Neural cell (in vitro differentiated cells): Measurements from ENCODE around the gene TXLNG. TPM values are rescaled to one million over a fixed set of nuclear protein-coding genes. Genes with fewer than 3 reads are reported as not detected.

Experiments
- H2AFZ ChIP-seq: fragments of 200-600, 300-800 bp; sonication (generic), shearing (Covaris generic); 2 replicates; pipeline ENCODE4 v1.6.0; 2014; ENCODE audit warnings: low read depth, mild to moderate bottlenecking, antibody characterized with exemption, low read length, moderate library complexity
- H3F3A ChIP-seq: fragments of 200-600 bp; shearing (Covaris generic); 2 replicates; pipeline ENCODE4 v1.6.1; 2016; ENCODE audit warnings: mild to moderate bottlenecking, moderate library complexity, mixed read lengths, antibody characterized with exemption, low read length; ENCODE audit not compliant: insufficient read depth, poor library complexity, severe bottlenecking
- H3K27ac ChIP-seq: fragments of 200-600, 300-800 bp; sonication (generic), shearing (Covaris generic); 2 replicates; pipeline ENCODE4 v1.5.1; 2014; ENCODE audit warnings: mild to moderate bottlenecking, low read length, moderate library complexity
- H3K27me3 ChIP-seq: fragments of 300-800, 200-600 bp; sonication (generic), shearing (Covaris generic); 2 replicates; pipeline ENCODE4 v1.6.0; 2014; ENCODE audit warnings: mild to moderate bottlenecking, low read depth, low read length, moderate library complexity; ENCODE audit not compliant: insufficient read depth
- H3K36me3 ChIP-seq: fragments of 300-800, 200-600 bp; sonication (generic), shearing (Covaris generic); 2 replicates; pipeline ENCODE4 v1.5.1; 2014; ENCODE audit warnings: mild to moderate bottlenecking, antibody characterized with exemption, low read length, moderate library complexity; ENCODE audit not compliant: insufficient read depth
- H3K4me2 ChIP-seq: fragments of 300-800, 200-600 bp; sonication (generic), shearing (Covaris generic); 2 replicates; pipeline ENCODE4 v1.6.0; 2014; ENCODE audit warnings: mild to moderate bottlenecking, low read length
- H3K4me3 ChIP-seq: fragments of 300-800, 200-600 bp; sonication (generic), shearing (Covaris generic); 2 replicates; pipeline ENCODE4 v1.5.1; 2014; ENCODE audit warnings: mild to moderate bottlenecking, low read length, moderate library complexity
- H3K79me2 ChIP-seq: fragments of 200-600 bp; shearing (Covaris generic); replicated peaks from 2 replicates; pipeline ENCODE4 v1.6.0; 2014; ENCODE audit warnings: mild to moderate bottlenecking, low read length, moderate library complexity; ENCODE audit not compliant: insufficient read depth
- H3K9ac ChIP-seq: fragments of 300-800, 200-600 bp; sonication (generic), shearing (Covaris generic); 2 replicates; pipeline ENCODE4 v1.6.1; 2016; ENCODE audit warnings: mild to moderate bottlenecking, low read length, mixed read lengths
- H3K9me2 ChIP-seq: fragments of 200-600 bp; shearing (Covaris generic); 2 replicates; pipeline ENCODE4 v1.6.1; 2016; ENCODE audit warnings: mild to moderate bottlenecking, low read length, mixed read lengths; ENCODE audit not compliant: insufficient read depth
- H3K9me3 ChIP-seq: fragments of 200-600, 300-800 bp; sonication (generic), shearing (Covaris generic); 2 replicates; pipeline ENCODE4 v1.6.1; 2016; ENCODE audit warnings: mild to moderate bottlenecking, mixed run types, low read length, moderate library complexity, mixed read lengths
- H4K20me1 ChIP-seq: fragments of 200-600 bp; shearing (Covaris generic); 2 replicates; pipeline ENCODE4 v1.6.1; 2016; ENCODE audit warnings: mild to moderate bottlenecking, mixed run types; ENCODE audit not compliant: insufficient read depth
- EP300 ChIP-seq: fragments of 450-650 bp; conservative IDR thresholded peaks from 2 replicates; pipeline ENCODE4 v1.6.1; 2014; ENCODE audit warnings: antibody characterized with exemption, mild to moderate bottlenecking, moderate library complexity; ENCODE audit not compliant: poor library complexity, severe bottlenecking
- EZH2 ChIP-seq: fragments of 200-600, 300-800 bp; shearing (Covaris generic), sonication (generic); IDR thresholded peaks from 2 replicates; pipeline ENCODE4 v1.6.1; 2014; ENCODE audit warnings: antibody characterized with exemption, low read length, borderline replicate concordance, mild to moderate bottlenecking; ENCODE audit not compliant: insufficient read depth, poor library complexity, severe bottlenecking
- MXI1 ChIP-seq: fragments of 450-650 bp; conservative IDR thresholded peaks from 2 replicates; pipeline ENCODE4 v1.6.1; 2014; ENCODE audit warnings: antibody characterized with exemption, mild to moderate bottlenecking; ENCODE audit not compliant: poor library complexity, severe bottlenecking
- POLR2AphosphoS5 ChIP-seq: IDR thresholded peaks from 2 replicates; pipeline ENCODE4 v1.6.1; 2012
- RAD21 ChIP-seq: fragments of 450-650 bp; conservative IDR thresholded peaks from 2 replicates; pipeline ENCODE4 v1.6.1; 2014; ENCODE audit warnings: antibody characterized with exemption, mild to moderate bottlenecking, moderate library complexity
- SMC3 ChIP-seq: fragments of 450-650 bp; conservative IDR thresholded peaks from 2 replicates; pipeline ENCODE4 v1.6.1; 2014; ENCODE audit warnings: antibody characterized with exemption, mild to moderate bottlenecking, moderate library complexity; ENCODE audit not compliant: poor library complexity
- TAF1 ChIP-seq: IDR thresholded peaks from 2 replicates; pipeline ENCODE4 v1.6.1; 2012; ENCODE audit warnings: low read depth
- polyA plus RNA-seq: library from polyadenylated mRNA; depleted of rRNA; stranded (reverse); fragments of >200 nt; gene quantifications from 2 replicates; pipeline ENCODE4 v1.2.3, GENCODE V29; 2014
- TF ChIP-seq, protein P1 (sequence below): IDR thresholded peaks from 2 replicates; pipeline ENCODE4 v1.6.1; 2012; ENCODE audit warnings: borderline replicate concordance
- TF ChIP-seq, protein P2 (sequence below): fragments of 450-650 bp; IDR thresholded peaks from 2 replicates; pipeline ENCODE4 v1.5.1; 2014; ENCODE audit warnings: antibody characterized with exemption, mild to moderate bottlenecking, moderate library complexity; ENCODE audit not compliant: poor library complexity, severe bottlenecking

The TXLNG gene
- polyA plus RNA-seq, 1 donor from 2014 or later = 24.2 TPM

DNA sequence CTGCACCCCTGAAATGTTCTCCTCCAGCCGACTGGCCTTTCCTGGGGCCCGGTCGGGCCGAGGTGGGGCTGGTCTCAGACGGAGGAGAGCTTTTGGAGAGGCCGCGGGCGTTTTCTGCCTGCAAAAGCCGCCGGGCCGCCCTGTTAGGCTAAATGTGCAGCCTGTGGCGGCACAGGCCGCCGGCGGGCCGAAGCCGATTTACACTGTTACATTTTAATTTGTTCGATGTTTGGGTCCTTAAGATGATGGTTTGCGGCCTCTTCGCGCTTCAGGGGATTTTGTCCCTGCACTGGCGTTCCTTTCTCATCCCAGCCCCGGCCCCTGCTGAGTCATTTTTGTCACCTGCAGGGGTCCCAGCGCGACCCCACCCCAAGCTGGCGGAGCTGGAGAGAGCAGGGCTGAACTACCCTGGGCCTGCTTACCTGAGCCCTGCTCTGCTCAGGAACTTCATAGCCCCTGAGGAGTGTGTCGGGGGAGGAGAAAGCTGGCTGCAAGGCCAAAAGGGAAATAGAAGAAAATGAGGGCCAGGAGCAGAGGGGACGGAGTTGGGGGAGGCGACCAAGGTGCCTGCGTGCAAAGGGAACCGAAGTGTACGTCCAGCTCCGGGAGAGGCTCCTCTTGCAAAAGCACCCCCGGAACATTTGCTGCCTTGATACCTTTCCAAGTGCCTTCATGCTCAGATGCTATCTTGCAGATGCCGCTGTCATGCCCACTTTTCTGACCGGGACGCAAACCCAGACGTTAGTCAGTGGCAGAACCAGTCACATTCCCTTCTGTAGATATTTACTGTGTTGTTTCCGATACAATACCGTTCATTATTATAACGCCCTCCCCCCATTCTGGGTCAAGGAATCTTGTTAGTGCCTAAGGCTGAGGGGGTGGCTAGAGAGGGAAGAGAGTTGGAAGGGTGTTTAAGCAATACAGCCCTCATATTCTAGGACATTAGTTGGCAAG is 84.9 kb downstream of the TXLNG start:
- Histone ChIP-seq H3K27me3 (no peaks in the 10 kb centered on the region), H4K20me1 (no peaks in the 10 kb centered on the region), H3K4me3 (peak overlapping the region; percentile 69), H3K9ac (peak overlapping the region; percentile 89), H2AFZ (peak overlapping the region; percentile 51), H3K9me3 (no peaks in the 10 kb centered on the region), H3K36me3 (no peaks in the 10 kb centered on the region), H3K9me2 (no peaks in the 10 kb centered on the region), H3F3A (no peaks in the 10 kb centered on the region), H3K27ac (peak overlapping the region; percentile 93), H3K79me2 (peaks cover 18% of the 10 kb centered on the region), H3K4me2 (peak overlapping the region; percentile 39)
- TF ChIP-seq MXI1 (no peak), TAF1 (no peak), RAD21 (no peak), POLR2AphosphoS5 (no peak), EZH2 (no peak), EP300 (no peak), SMC3 (no peak)
- TF ChIP-seq, protein P1, sequence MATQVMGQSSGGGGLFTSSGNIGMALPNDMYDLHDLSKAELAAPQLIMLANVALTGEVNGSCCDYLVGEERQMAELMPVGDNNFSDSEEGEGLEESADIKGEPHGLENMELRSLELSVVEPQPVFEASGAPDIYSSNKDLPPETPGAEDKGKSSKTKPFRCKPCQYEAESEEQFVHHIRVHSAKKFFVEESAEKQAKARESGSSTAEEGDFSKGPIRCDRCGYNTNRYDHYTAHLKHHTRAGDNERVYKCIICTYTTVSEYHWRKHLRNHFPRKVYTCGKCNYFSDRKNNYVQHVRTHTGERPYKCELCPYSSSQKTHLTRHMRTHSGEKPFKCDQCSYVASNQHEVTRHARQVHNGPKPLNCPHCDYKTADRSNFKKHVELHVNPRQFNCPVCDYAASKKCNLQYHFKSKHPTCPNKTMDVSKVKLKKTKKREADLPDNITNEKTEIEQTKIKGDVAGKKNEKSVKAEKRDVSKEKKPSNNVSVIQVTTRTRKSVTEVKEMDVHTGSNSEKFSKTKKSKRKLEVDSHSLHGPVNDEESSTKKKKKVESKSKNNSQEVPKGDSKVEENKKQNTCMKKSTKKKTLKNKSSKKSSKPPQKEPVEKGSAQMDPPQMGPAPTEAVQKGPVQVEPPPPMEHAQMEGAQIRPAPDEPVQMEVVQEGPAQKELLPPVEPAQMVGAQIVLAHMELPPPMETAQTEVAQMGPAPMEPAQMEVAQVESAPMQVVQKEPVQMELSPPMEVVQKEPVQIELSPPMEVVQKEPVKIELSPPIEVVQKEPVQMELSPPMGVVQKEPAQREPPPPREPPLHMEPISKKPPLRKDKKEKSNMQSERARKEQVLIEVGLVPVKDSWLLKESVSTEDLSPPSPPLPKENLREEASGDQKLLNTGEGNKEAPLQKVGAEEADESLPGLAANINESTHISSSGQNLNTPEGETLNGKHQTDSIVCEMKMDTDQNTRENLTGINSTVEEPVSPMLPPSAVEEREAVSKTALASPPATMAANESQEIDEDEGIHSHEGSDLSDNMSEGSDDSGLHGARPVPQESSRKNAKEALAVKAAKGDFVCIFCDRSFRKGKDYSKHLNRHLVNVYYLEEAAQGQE = no peak
- TF ChIP-seq, protein P2, sequence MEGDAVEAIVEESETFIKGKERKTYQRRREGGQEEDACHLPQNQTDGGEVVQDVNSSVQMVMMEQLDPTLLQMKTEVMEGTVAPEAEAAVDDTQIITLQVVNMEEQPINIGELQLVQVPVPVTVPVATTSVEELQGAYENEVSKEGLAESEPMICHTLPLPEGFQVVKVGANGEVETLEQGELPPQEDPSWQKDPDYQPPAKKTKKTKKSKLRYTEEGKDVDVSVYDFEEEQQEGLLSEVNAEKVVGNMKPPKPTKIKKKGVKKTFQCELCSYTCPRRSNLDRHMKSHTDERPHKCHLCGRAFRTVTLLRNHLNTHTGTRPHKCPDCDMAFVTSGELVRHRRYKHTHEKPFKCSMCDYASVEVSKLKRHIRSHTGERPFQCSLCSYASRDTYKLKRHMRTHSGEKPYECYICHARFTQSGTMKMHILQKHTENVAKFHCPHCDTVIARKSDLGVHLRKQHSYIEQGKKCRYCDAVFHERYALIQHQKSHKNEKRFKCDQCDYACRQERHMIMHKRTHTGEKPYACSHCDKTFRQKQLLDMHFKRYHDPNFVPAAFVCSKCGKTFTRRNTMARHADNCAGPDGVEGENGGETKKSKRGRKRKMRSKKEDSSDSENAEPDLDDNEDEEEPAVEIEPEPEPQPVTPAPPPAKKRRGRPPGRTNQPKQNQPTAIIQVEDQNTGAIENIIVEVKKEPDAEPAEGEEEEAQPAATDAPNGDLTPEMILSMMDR = no peak

DNA sequence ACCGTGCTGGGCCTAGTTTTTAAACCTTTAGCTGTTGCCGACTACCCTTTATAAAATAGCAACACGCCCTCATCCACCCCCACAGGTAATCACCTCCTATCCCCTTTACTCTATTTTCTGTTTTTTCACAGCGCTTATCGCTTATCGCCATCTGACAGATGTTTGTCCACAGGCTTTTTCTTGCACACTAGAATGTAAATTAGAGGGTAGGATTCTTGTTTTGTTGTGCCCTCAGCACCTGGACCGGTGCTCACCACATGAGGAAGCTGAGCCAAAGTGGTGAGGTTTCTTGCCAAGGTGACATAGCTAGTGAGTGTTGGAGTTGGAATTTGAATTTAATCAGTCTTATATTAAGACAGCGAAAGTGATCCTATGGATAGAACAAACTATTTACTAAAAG is 86.8 kb downstream of the TXLNG start:
- H3K9ac ChIP-seq = no peak overlapping the region
- H3K4me2 ChIP-seq = no peak overlapping the region
- H2AFZ ChIP-seq = no peak overlapping the region
- no peaks in the 10 kb centered on the region for H3F3A ChIP-seq
- no peaks in the 10 kb centered on the region for H4K20me1 ChIP-seq
- H3K27ac ChIP-seq = no peak overlapping the region
- TF ChIP-seq, protein P1 = no peak
- no peak for TF ChIP-seq POLR2AphosphoS5
- no peak for TF ChIP-seq RAD21
- TF ChIP-seq SMC3 = no peak
- no peak for TF ChIP-seq MXI1
- TF ChIP-seq, protein P2 = no peak
- TF ChIP-seq EP300 = no peak
- no peak for TF ChIP-seq TAF1
- no peak for TF ChIP-seq EZH2
- no peak overlapping the region for H3K4me3 ChIP-seq
- H3K9me3 ChIP-seq = no peaks in the 10 kb centered on the region
- H3K36me3 ChIP-seq = no peaks in the 10 kb centered on the region
- peaks cover 2% of the 10 kb centered on the region for H3K79me2 ChIP-seq
- no peaks in the 10 kb centered on the region for H3K9me2 ChIP-seq
- no peaks in the 10 kb centered on the region for H3K27me3 ChIP-seq
